Effector memory CD8-positive, alpha-beta T cell (primary cell): ENCODE data around the gene OR4K15.
"Not testable (repeated sequence)": the region's sequence is repeated elsewhere in the genome, so short reads cannot be mapped to it uniquely, and the experiment has no call there.

Experiments
- ATAC-seq: fragments of 150-1000 bp; cut with Tn5 transposase; replicated peaks from 2 replicates; pipeline ENCODE4 v1.10.0; 2021; ENCODE audit warnings: mild to moderate bottlenecking, moderate library complexity
- DNase-seq, 3 experiments: peaks; one replicate each; pipeline ENCODE4 v3.0.0; 2021
- H3K27ac Mint-ChIP-seq, 2 donors: one replicate each; pipeline ENCODE4 v1.8.0; 2022; ENCODE audit warnings: mild to moderate bottlenecking in 2 of 2, mixed read lengths in 2 of 2, moderate library complexity in 2 of 2
- H3K27me3 Mint-ChIP-seq, 2 donors: one replicate each; pipeline ENCODE4 v1.8.0; 2022; ENCODE audit warnings: mixed read lengths in 2 of 2
- H3K36me3 Mint-ChIP-seq: one replicate; pipeline ENCODE4 v1.8.0; 2022; ENCODE audit warnings: mild to moderate bottlenecking, moderate library complexity, mixed read lengths; ENCODE audit not compliant: insufficient read depth
- H3K4me1 Mint-ChIP-seq, 2 donors: one replicate each; pipeline ENCODE4 v1.8.0; 2022; ENCODE audit warnings: low read depth in 2 of 2, mixed read lengths in 2 of 2
- H3K4me3 Mint-ChIP-seq, 2 donors: one replicate each; pipeline ENCODE4 v1.8.0; 2022; ENCODE audit warnings: mild to moderate bottlenecking in 2 of 2, mixed read lengths in 2 of 2, moderate library complexity in 2 of 2
- H3K9me3 Mint-ChIP-seq, 2 donors: one replicate each; pipeline ENCODE4 v1.8.0; 2022; ENCODE audit warnings: mixed read lengths in 2 of 2
- total RNA-seq, 9 experiments: gene quantifications; one replicate each; lab custom pipeline; 2026; lab: John Stamatoyannopoulos, UW

The OR4K15 gene
- 0 reads per million in 9 experiments for total RNA-seq

- ATAC-seq (no peak), DNase-seq (no peak)
- no peaks in the 10 kb centered on the region for H3K36me3 Mint-ChIP-seq
- H3K27ac Mint-ChIP-seq, result peak within 1 kb of the TSS; percentile 57 to 80
- H3K4me1 Mint-ChIP-seq, result peaks cover 18 to 21% of the 10 kb centered on the region in 2 donors
- no peaks in the 10 kb centered on the region for H3K27me3 Mint-ChIP-seq
- H3K4me3 Mint-ChIP-seq, result peak within 1 kb of the TSS in 1 of 2 donors; percentile 44
- H3K9me3 Mint-ChIP-seq, result peaks cover 6 to 10% of the 10 kb centered on the region in 2 donors
These were observed at the start of gene OR4K15 for GRCh38 chr14:19975291-19975690. OR4K15 (plus strand) TSS chr14:19975591; CDS start chr14:19975591, 0 bp downstream.

GRCh38 chr14:19930617-19931016 lies 44.8 kb upstream of the OR4K15 start, which contains the start of gene OR4K1:
OR4K1 (plus strand) TSS chr14:19930917; CDS start chr14:19935667, 4,750 bp downstream.
- Mint-ChIP-seq H3K9me3 (peaks cover 0 to 4% of the 10 kb centered on the region in 2 donors), H3K4me3 (no peak within 1 kb of the TSS), H3K36me3 (no peaks in the 10 kb centered on the region), H3K27ac (no peak within 1 kb of the TSS), H3K27me3 (no peaks in the 10 kb centered on the region), H3K4me1 (no peaks in the 10 kb centered on the region)
- no peak for ATAC-seq
- DNase-seq, result no peak

DNA sequence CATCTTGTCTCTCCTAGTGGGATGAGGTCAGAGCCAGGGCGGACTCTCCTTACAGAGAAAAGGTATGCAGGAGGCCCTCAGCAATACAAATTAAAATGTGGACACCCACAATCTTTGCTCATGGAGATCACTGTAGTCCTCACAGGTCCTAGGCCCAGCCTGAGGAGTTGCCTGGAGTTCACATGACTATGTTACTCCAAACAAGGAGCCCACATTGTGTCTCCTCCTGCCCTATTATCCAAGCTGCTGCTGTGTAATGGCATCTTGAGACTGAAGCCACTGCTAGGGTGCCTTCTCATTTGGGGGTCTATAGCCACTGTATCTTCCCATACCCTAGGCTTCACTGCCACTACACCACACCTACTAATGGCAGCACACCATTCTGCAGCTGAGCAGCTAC lies 33.7 kb upstream of the OR4K15 start:
- no peak for DNase-seq
- no peak overlapping the region for H3K4me3 Mint-ChIP-seq
- no peak overlapping the region for H3K27ac Mint-ChIP-seq
- ATAC-seq, result no peak
- H3K27me3 Mint-ChIP-seq, result no peaks in the 10 kb centered on the region
- H3K4me1 Mint-ChIP-seq, result no peaks in the 10 kb centered on the region
- no peaks in the 10 kb centered on the region for H3K36me3 Mint-ChIP-seq
- peaks cover 0 to 4% of the 10 kb centered on the region in 2 donors for H3K9me3 Mint-ChIP-seq

DNA sequence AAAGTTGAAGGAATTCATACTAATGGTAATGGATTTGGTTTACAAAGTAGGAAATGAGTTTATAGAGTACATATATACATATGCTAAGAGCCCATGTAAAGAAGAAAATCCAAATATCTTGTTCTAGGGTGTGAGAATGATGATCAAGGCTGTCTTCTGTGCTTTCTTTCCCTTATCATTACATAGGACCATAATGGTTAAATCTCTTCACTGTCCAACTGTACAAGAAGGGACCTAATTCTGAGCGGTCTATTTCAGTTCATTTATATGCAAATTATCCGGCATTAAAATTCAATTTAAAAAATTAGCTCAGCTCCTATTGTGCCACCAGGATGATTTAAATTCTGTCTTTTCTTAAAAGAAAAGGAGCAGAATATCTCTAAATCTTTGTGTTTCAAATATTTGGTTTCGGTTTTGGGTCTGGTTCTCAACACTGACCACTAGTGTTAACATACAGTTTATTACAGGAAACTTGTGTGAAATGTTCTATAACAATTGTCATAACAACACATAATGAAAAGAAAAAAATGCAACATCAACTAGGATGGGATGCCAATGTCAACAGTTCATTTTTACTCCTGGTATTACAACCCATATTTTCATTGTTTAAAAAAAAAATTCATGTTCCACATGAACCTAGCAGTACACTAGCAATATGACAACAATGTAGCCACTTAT lies 27.8 kb upstream of the OR4K15 start:
- DNase-seq (no peak), ATAC-seq (peak; percentile 41)
- no peaks in the 10 kb centered on the region for H3K4me1 Mint-ChIP-seq
- H3K27ac Mint-ChIP-seq, result no peak overlapping the region
- no peaks in the 10 kb centered on the region for H3K27me3 Mint-ChIP-seq
- H3K36me3 Mint-ChIP-seq, result no peaks in the 10 kb centered on the region
- no peak overlapping the region for H3K4me3 Mint-ChIP-seq
- H3K9me3 Mint-ChIP-seq, result peaks cover 0 to 2% of the 10 kb centered on the region in 2 donors

- Mint-ChIP-seq H3K27ac (no peak overlapping the region), H3K4me3 (no peak overlapping the region), H3K4me1 (no peaks in the 10 kb centered on the region), H3K9me3 (peaks cover 0 to 2% of the 10 kb centered on the region in 2 donors), H3K27me3 (no peaks in the 10 kb centered on the region), H3K36me3 (no peaks in the 10 kb centered on the region)
- ATAC-seq (no peak), DNase-seq (no peak)
These were observed 26.2 kb upstream of the OR4K15 start for GRCh38 chr14:19949218-19949617.

- not testable (repeated sequence) for H3K36me3 Mint-ChIP-seq, ATAC-seq, H3K4me1 Mint-ChIP-seq, H3K27ac Mint-ChIP-seq, H3K9me3 Mint-ChIP-seq, H3K4me3 Mint-ChIP-seq, DNase-seq, H3K27me3 Mint-ChIP-seq
These were observed 5.7 kb upstream of the OR4K15 start for GRCh38 chr14:19969735-19970134.

DNA sequence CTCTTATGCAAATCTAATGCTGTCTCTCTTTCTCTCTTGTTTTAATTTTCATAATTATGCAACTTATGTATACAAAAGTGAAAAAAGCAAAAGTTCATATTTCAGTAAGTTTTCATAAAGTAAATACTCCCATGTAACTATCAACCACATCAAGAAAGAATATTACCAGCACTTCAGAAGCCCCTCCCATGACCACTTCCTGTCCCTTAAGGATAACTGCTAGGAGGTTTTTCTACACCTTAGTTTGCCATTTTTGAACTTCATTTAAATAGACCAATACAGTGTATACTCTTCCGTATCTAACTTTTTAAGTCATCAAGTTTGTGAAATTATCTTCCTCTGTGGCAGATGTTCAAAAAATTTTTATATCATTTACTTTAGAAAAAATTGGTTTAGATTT lies 547 bp upstream of the OR4K15 start:
- H3K27me3 Mint-ChIP-seq, result no peaks in the 10 kb centered on the region
- peaks cover 6 to 10% of the 10 kb centered on the region in 2 donors for H3K9me3 Mint-ChIP-seq
- peak in 2 of 3 experiments; percentile 6 to 20 for DNase-seq
- no peaks in the 10 kb centered on the region for H3K36me3 Mint-ChIP-seq
- H3K4me1 Mint-ChIP-seq, result peaks cover 18 to 21% of the 10 kb centered on the region in 2 donors
- peak overlapping the region; percentile 57 to 80 for H3K27ac Mint-ChIP-seq
- peak overlapping the region in 1 of 2 donors; percentile 44 for H3K4me3 Mint-ChIP-seq
- peak; percentile 96 for ATAC-seq

DNA sequence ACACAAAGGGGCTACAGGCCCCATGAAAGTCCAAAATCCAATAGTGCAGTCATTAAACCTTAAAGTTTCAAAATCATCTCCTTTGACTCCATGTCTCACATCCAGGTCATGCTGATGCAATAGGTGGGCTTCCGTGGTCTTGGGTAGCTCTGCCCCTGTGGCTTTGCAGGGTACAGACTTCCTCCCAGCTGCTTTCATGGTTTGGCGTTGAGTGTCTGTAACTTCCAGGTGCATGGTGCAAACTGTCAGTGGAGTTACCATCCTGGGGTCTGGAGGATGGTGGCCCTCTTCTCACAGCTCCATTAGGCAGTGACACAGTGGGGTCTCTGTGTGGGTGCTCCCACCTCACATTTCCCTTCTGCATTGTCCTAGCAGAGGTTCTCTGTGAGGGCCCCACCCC lies 18.0 kb downstream of the OR4K15 start:
- Mint-ChIP-seq H3K4me1 (no peaks in the 10 kb centered on the region), H3K27me3 (no peaks in the 10 kb centered on the region), H3K27ac (no peak overlapping the region), H3K36me3 (peaks cover 3% of the 10 kb centered on the region), H3K9me3 (peaks cover 2 to 6% of the 10 kb centered on the region in 2 donors), H3K4me3 (no peak overlapping the region)
- no peak for ATAC-seq
- no peak for DNase-seq

DNA sequence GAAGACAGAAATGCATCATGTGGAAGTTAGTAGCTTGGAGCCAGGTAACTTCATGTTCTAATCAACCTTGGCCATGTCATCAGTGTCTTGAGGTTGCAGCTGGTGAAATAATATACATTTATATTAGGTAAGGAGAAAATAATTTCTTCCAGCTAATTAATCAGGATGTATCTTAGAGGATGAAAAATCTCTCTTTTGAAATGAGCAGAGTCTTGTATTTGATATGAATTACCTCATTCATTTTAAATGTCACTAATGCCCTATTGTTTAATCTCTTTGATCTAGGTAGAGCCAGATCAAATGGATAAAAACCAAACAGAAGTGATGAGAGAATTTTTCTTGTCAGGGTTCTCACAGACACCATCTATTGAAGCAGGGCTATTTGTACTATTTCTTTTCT lies 26.5 kb downstream of the OR4K15 start, which contains the start of gene OR4Q2:
TSS of gene OR4Q2 (plus strand) at position 301 of the 400 bp plus-strand sequence.
- Mint-ChIP-seq H3K9me3 (peaks cover 0 to 3% of the 10 kb centered on the region in 2 donors), H3K36me3 (no peaks in the 10 kb centered on the region), H3K27ac (no peak within 1 kb of the TSS), H3K27me3 (no peaks in the 10 kb centered on the region), H3K4me3 (no peak within 1 kb of the TSS), H3K4me1 (no peaks in the 10 kb centered on the region)
- ATAC-seq, result no peak
- no peak for DNase-seq

- no peak overlapping the region for H3K4me3 Mint-ChIP-seq
- peaks cover 0 to 3% of the 10 kb centered on the region in 2 donors for H3K9me3 Mint-ChIP-seq
- no peaks in the 10 kb centered on the region for H3K36me3 Mint-ChIP-seq
- no peak overlapping the region for H3K27ac Mint-ChIP-seq
- ATAC-seq, result no peak
- no peak for DNase-seq
- H3K27me3 Mint-ChIP-seq, result no peaks in the 10 kb centered on the region
- no peaks in the 10 kb centered on the region for H3K4me1 Mint-ChIP-seq
These were observed 26.9 kb downstream of the OR4K15 start for GRCh38 chr14:20002319-20002718.

DNA sequence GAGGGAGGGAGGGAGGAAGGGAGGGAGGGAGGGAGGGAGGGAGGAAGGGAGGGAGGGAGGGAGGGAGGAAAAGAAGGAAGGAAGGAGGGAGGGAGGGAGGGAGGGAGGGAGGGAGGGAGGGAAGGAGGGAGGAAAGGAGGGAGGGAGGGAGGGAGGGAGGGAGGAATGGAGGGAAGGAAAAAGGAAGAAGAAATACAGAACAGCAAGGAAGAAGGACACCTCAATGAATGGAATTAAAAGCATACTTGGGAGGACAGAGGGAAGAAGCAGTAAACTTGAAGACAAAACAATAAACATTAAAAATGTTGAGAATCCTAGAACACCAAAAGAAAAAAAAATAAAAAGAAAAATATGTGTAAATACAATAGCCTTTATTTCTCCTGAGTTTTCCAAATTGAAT lies 32.8 kb downstream of the OR4K15 start:
- ATAC-seq, result no peak
- Mint-ChIP-seq H3K4me1 (no peaks in the 10 kb centered on the region), H3K27ac (no peak overlapping the region), H3K9me3 (peaks cover 5 to 14% of the 10 kb centered on the region in 2 donors), H3K27me3 (no peaks in the 10 kb centered on the region), H3K4me3 (no peak overlapping the region), H3K36me3 (no peaks in the 10 kb centered on the region)
- no peak for DNase-seq

DNA sequence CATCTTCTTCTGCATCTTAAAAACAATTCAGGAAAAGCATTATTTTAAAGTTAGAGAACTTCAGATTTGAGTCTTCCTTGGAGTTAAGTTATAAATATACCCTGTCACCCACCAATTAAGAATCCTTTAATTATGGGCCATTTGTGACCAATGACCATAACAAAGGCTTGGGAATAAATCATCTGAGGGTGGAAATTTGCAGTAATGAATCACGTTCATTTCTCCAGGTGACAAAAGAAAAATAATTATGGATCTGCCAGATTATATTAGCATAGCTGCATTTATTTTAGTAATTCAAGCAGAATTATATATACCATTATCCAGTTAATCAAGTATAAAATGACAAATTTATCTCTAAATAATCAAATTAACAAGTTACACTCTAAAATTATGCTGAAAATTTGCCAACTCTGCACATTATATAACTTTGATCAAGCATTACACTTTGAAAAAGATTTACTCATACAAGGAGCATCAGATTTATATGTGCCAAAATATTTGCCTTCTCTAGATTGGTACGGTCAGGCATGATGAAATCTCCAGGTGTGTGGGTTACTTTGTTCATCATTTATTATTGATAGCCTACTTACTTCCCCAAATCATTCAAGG lies 44.0 kb downstream of the OR4K15 start, which contains the start of gene OR4K14:
TSS of gene OR4K14 (minus strand) at position 51 of the 609 bp plus-strand sequence. CDS start 4,114 bp downstream, outside the sequence.
- Mint-ChIP-seq H3K9me3 (peaks cover 0 to 3% of the 10 kb centered on the region in 2 donors), H3K4me1 (no peaks in the 10 kb centered on the region), H3K27ac (no peak within 1 kb of the TSS), H3K27me3 (peaks cover 0 to 3% of the 10 kb centered on the region in 2 donors), H3K36me3 (no peaks in the 10 kb centered on the region), H3K4me3 (no peak within 1 kb of the TSS)
- DNase-seq (no peak), ATAC-seq (no peak)
